ENCODE data around the gene COL13A1. TPM values are rescaled to one million over a fixed set of nuclear protein-coding genes. Genes with fewer than 3 reads are reported as not detected.
A peak's percentile ranks its signal among the peaks of the same experiment; 100 is the strongest.

COL13A1 gene
- total and polyA plus RNA-seq, 2 donors (not counting 1 experiment from before 2014, with no cell fraction given) = 5.7 to 7.4 TPM

- H3K9ac ChIP-seq (ENCODE audit: insufficient read depth, low read length) = no peak overlapping the region
- no peak overlapping the region for H3K4me3 ChIP-seq (replicated peaks in 1 of 4; ENCODE audit: control extremely low read depth in 1 of 4, insufficient read depth in 1 of 4, low read depth in 3 of 4, low read length in 4 of 4)
Measured at GRCh38 chr10:69769395-69769992, 32.2 kb upstream of the COL13A1 start.

GRCh38 chr10:69772933-69773704, 28.6 kb upstream of the COL13A1 start:
- no peaks in the 10 kb centered on the region for H3K36me3 ChIP-seq (ENCODE audit: control insufficient read depth, insufficient read depth, low read length)
- no peak overlapping the region for H3K9ac ChIP-seq (ENCODE audit: insufficient read depth, low read length)
- H3K4me1 ChIP-seq (ENCODE audit: control insufficient read depth, extremely low read depth, insufficient read depth, low read length) = peaks cover 12% of the 10 kb centered on the region
- H2AFZ ChIP-seq (ENCODE audit: low read length) = no peak overlapping the region
- H3K9me3 ChIP-seq (ENCODE audit: control insufficient read depth, insufficient read depth, low read depth, low read length) = no peaks in the 10 kb centered on the region
- TF ChIP-seq EZH2 (IDR thresholded peaks at IDR 0.05; ENCODE audit: low read length, missing control alignments) (no peak), CTCF (conservative IDR thresholded peaks at IDR 0.05 in 1 of 2, IDR thresholded peaks at IDR 0.05 in 1 of 2; ENCODE audit: low read depth in 1 of 2, low read length in 2 of 2) (no peak)
- no peak overlapping the region for H3K4me3 ChIP-seq (replicated peaks in 1 of 4; ENCODE audit: control extremely low read depth in 1 of 4, insufficient read depth in 1 of 4, low read depth in 3 of 4, low read length in 4 of 4)
- no peak overlapping the region for H3K4me2 ChIP-seq (ENCODE audit: extremely low read depth, insufficient read depth, low read length)
- H3K27ac ChIP-seq (ENCODE audit: insufficient read depth, low read length) = no peak overlapping the region
- H3K79me2 ChIP-seq (ENCODE audit: control insufficient read depth, insufficient read depth, low read length) = no peaks in the 10 kb centered on the region
- no peaks in the 10 kb centered on the region for H4K20me1 ChIP-seq (ENCODE audit: control insufficient read depth, extremely low read depth, insufficient read depth, low read length)
- no peak for DNase-seq (ENCODE audit: low read depth in 2 of 2)
- peaks cover 7% of the 10 kb centered on the region for H3K27me3 ChIP-seq (ENCODE audit: control insufficient read depth, insufficient read depth, low read length)

More at GRCh38 chr10:69769395-69769992, 32.2 kb upstream of the COL13A1 start:
- Histone ChIP-seq H2AFZ (ENCODE audit: low read length) (peak overlapping the region; percentile 64), H3K9me3 (ENCODE audit: control insufficient read depth, insufficient read depth, low read depth, low read length) (no peaks in the 10 kb centered on the region), H3K4me2 (ENCODE audit: extremely low read depth, insufficient read depth, low read length) (peak overlapping the region; percentile 68), H3K36me3 (ENCODE audit: control insufficient read depth, insufficient read depth, low read length) (no peaks in the 10 kb centered on the region), H3K27me3 (ENCODE audit: control insufficient read depth, insufficient read depth, low read length) (peaks cover 4% of the 10 kb centered on the region), H3K79me2 (ENCODE audit: control insufficient read depth, insufficient read depth, low read length) (no peaks in the 10 kb centered on the region), H3K4me1 (ENCODE audit: control insufficient read depth, extremely low read depth, insufficient read depth, low read length) (peaks cover 16% of the 10 kb centered on the region), H4K20me1 (ENCODE audit: control insufficient read depth, extremely low read depth, insufficient read depth, low read length) (no peaks in the 10 kb centered on the region), H3K27ac (ENCODE audit: insufficient read depth, low read length) (no peak overlapping the region)
- TF ChIP-seq CTCF (conservative IDR thresholded peaks at IDR 0.05 in 1 of 2, IDR thresholded peaks at IDR 0.05 in 1 of 2; ENCODE audit: low read depth in 1 of 2, low read length in 2 of 2) (no peak), EZH2 (IDR thresholded peaks at IDR 0.05; ENCODE audit: low read length, missing control alignments) (no peak)
- DNase-seq (ENCODE audit: low read depth in 2 of 2) = peak; percentile 84 to 86

GRCh38 chr10:69774596-69774995, 27.1 kb upstream of the COL13A1 start:
- TF ChIP-seq EZH2 (IDR thresholded peaks at IDR 0.05; ENCODE audit: low read length, missing control alignments) = no peak
- no peak for TF ChIP-seq CTCF (conservative IDR thresholded peaks at IDR 0.05 in 1 of 2, IDR thresholded peaks at IDR 0.05 in 1 of 2; ENCODE audit: low read depth in 1 of 2, low read length in 2 of 2)
- Histone ChIP-seq H3K79me2 (ENCODE audit: control insufficient read depth, insufficient read depth, low read length) (no peaks in the 10 kb centered on the region), H3K9ac (ENCODE audit: insufficient read depth, low read length) (no peak overlapping the region), H4K20me1 (ENCODE audit: control insufficient read depth, extremely low read depth, insufficient read depth, low read length) (no peaks in the 10 kb centered on the region), H3K27ac (ENCODE audit: insufficient read depth, low read length) (no peak overlapping the region), H3K4me2 (ENCODE audit: extremely low read depth, insufficient read depth, low read length) (no peak overlapping the region), H3K9me3 (ENCODE audit: control insufficient read depth, insufficient read depth, low read depth, low read length) (no peaks in the 10 kb centered on the region), H3K27me3 (ENCODE audit: control insufficient read depth, insufficient read depth, low read length) (peaks cover 9% of the 10 kb centered on the region), H3K36me3 (ENCODE audit: control insufficient read depth, insufficient read depth, low read length) (no peaks in the 10 kb centered on the region), H3K4me3 (replicated peaks in 1 of 4; ENCODE audit: control extremely low read depth in 1 of 4, insufficient read depth in 1 of 4, low read depth in 3 of 4, low read length in 4 of 4) (no peak overlapping the region), H3K4me1 (ENCODE audit: control insufficient read depth, extremely low read depth, insufficient read depth, low read length) (peaks cover 2% of the 10 kb centered on the region), H2AFZ (ENCODE audit: low read length) (no peak overlapping the region)
- DNase-seq (ENCODE audit: low read depth in 2 of 2) = no peak
